GM12878 (cell line): ENCODE measurements around the gene ZBTB32. TPM values are rescaled to one million over a fixed set of nuclear protein-coding genes. Genes with fewer than 3 reads are reported as not detected.
A peak's percentile ranks its signal among the peaks of the same experiment; 100 is the strongest.

Experiments used
- BHLHE40 ChIP-seq, 2 experiments: fragments of 450-650 bp in 1 of 2; IDR thresholded peaks; 2 replicates each; pipeline ENCODE4 v1.6.1; 2011 to 2017; ENCODE audit warnings: low read depth in 2 of 2, borderline replicate concordance in 1 of 2, improper control_type of control experiment in 1 of 2, low read length in 1 of 2, mild to moderate bottlenecking in 1 of 2
- BMI1 ChIP-seq: fragments of 450-650 bp; IDR thresholded peaks from 2 replicates; pipeline ENCODE4 v1.6.1; 2016; ENCODE audit warnings: mild to moderate bottlenecking, moderate library complexity, borderline replicate concordance
- CHD1 ChIP-seq: IDR thresholded peaks from 2 replicates; pipeline ENCODE4 v1.6.1; 2012; ENCODE audit warnings: low read depth, low read length, improper control_type of control experiment
- EGR1 ChIP-seq, 2 experiments: IDR thresholded peaks; 1 replicate in 1 of 2; 2 replicates in 1 of 2; pipeline ENCODE4 v1.6.1; 2011 to 2012; ENCODE audit warnings: low read depth in 2 of 2, low read length in 2 of 2, borderline replicate concordance in 1 of 2, mild to moderate bottlenecking in 1 of 2, moderate library complexity in 1 of 2
- FOXM1 ChIP-seq: IDR thresholded peaks from 2 replicates; pipeline ENCODE4 v1.6.1; 2012; ENCODE audit warnings: low read depth, mild to moderate bottlenecking, inconsistent platforms, low read length, moderate library complexity
- MEF2B ChIP-seq: fragments of 450-650 bp; IDR thresholded peaks from 2 replicates; pipeline ENCODE4 v1.6.1; 2018; ENCODE audit warnings: mild to moderate bottlenecking, moderate library complexity; ENCODE audit not compliant: partially characterized antibody, poor library complexity, severe bottlenecking
- MYB ChIP-seq: fragments of 150-350 bp; IDR thresholded peaks from 2 replicates; pipeline ENCODE4 v1.6.1; 2014; ENCODE audit warnings: mild to moderate bottlenecking, low read depth, low read length, borderline replicate concordance
- NBN ChIP-seq: fragments of 450-650 bp; IDR thresholded peaks from 2 replicates; pipeline ENCODE4 v1.6.1; 2016
- NFYA ChIP-seq: IDR thresholded peaks from 2 replicates; pipeline ENCODE4 v1.6.1; 2011; ENCODE audit warnings: low read depth, mild to moderate bottlenecking, low read length, improper control_type of control experiment, borderline replicate concordance
- NR2C1 ChIP-seq: fragments of 450-650 bp; IDR thresholded peaks from 2 replicates; pipeline ENCODE4 v1.6.1; 2017; ENCODE audit warnings: antibody characterized with exemption, mild to moderate bottlenecking, moderate library complexity
- POU2F2 ChIP-seq: IDR thresholded peaks from 3 replicates; pipeline ENCODE4 v1.6.1; 2011; ENCODE audit warnings: low read depth, mild to moderate bottlenecking, low read length, borderline replicate concordance
- RB1 ChIP-seq: fragments of 450-650 bp; formaldehyde crosslinking; IDR thresholded peaks from 2 replicates; pipeline ENCODE4 v1.6.1; 2017; ENCODE audit warnings: mild to moderate bottlenecking, borderline replicate concordance
- SMC3 ChIP-seq: IDR thresholded peaks from 2 replicates; pipeline ENCODE4 v1.6.1; 2011; ENCODE audit warnings: low read length, improper control_type of control experiment, borderline replicate concordance
- STAT1 ChIP-seq: fragments of 450-650 bp; conservative IDR thresholded peaks from 2 replicates; pipeline ENCODE4 v1.6.1; 2014; ENCODE audit warnings: antibody characterized with exemption, mild to moderate bottlenecking
- TBL1XR1 ChIP-seq: IDR thresholded peaks from 2 replicates; pipeline ENCODE4 v1.6.1; 2012; ENCODE audit warnings: low read depth, low read length, improper control_type of control experiment
- ZBED1 ChIP-seq: IDR thresholded peaks from 2 replicates; pipeline ENCODE4 v1.6.1; 2016; ENCODE audit warnings: borderline replicate concordance
- ZNF207 ChIP-seq: fragments of 450-650 bp; IDR thresholded peaks from 2 replicates; pipeline ENCODE4 v1.6.1; 2014; ENCODE audit warnings: antibody characterized with exemption, mild to moderate bottlenecking, borderline replicate concordance
- ZNF384 ChIP-seq: IDR thresholded peaks from 2 replicates; pipeline ENCODE4 v1.6.1; 2012; ENCODE audit warnings: low read depth, mild to moderate bottlenecking, low read length, improper control_type of control experiment, borderline replicate concordance
- ZZZ3 ChIP-seq: IDR thresholded peaks from 2 replicates; pipeline ENCODE4 v1.6.1; 2011; ENCODE audit warnings: low read depth; ENCODE audit not compliant: control insufficient read depth, insufficient read length
- polyA plus RNA-seq, 11 experiments: library from polyadenylated mRNA; depleted of rRNA in 4 of 11; unstranded in 6 of 11; stranded (reverse) in 5 of 11; fragments of >200 nt; fragmentation: Nextera tagmentation in 4 of 11; fragmentation: Illumina TruSeq in 1 of 11; extraction: Ambion mirVana in 4 of 11; extraction: Trizol in 1 of 11; gene quantifications; 1 replicate in 1 of 11; 2 replicates in 10 of 11; pipeline versions ENCODE4 v1.2.1 to v1.2.3, GENCODE V29; 2011 to 2016; ENCODE audit warnings: inconsistent platforms in 2 of 11, missing spikeins in 2 of 11, low read depth in 1 of 11
- total RNA-seq, 4 experiments: library from RNA; depleted of rRNA in 3 of 4; stranded (reverse); fragments of >200 nt in 3 of 4; fragmentation: Illumina TruSeq in 1 of 4; extraction: Trizol in 1 of 4; gene quantifications; 2 replicates each; pipeline versions ENCODE4 v1.2.1 to v1.2.3, GENCODE V29; 2013 to 2021
- TF ChIP-seq, protein P1 (sequence below): IDR thresholded peaks from 2 replicates; pipeline ENCODE4 v1.6.1; 2011; ENCODE audit warnings: borderline replicate concordance, low read depth, mild to moderate bottlenecking, moderate library complexity, low read length; ENCODE audit not compliant: insufficient read depth, poor library complexity, severe bottlenecking
- TF ChIP-seq, protein P2 (sequence below): fragments of 450-650 bp; IDR thresholded peaks from 2 replicates; pipeline ENCODE4 v1.6.1; 2016; ENCODE audit warnings: mild to moderate bottlenecking
- TF ChIP-seq, protein P3 (sequence below): fragments of 450-650 bp; IDR thresholded peaks from 2 replicates; pipeline ENCODE4 v1.6.1; 2017; ENCODE audit warnings: mild to moderate bottlenecking, low read depth, inconsistent platforms; ENCODE audit not compliant: poor library complexity, severe bottlenecking
- TF ChIP-seq, protein P4 (sequence below): fragments of 450-650 bp; conservative IDR thresholded peaks from 2 replicates; pipeline ENCODE4 v1.6.1; 2017; ENCODE audit warnings: mild to moderate bottlenecking, moderate library complexity

Gene ZBTB32
- total and polyA plus RNA-seq, 10 of the 15 experiments (the other 5 are each of a cell fraction or from before 2014, with no cell fraction given): 1.0 to 46.7 (median 16.0) TPM

DNA sequence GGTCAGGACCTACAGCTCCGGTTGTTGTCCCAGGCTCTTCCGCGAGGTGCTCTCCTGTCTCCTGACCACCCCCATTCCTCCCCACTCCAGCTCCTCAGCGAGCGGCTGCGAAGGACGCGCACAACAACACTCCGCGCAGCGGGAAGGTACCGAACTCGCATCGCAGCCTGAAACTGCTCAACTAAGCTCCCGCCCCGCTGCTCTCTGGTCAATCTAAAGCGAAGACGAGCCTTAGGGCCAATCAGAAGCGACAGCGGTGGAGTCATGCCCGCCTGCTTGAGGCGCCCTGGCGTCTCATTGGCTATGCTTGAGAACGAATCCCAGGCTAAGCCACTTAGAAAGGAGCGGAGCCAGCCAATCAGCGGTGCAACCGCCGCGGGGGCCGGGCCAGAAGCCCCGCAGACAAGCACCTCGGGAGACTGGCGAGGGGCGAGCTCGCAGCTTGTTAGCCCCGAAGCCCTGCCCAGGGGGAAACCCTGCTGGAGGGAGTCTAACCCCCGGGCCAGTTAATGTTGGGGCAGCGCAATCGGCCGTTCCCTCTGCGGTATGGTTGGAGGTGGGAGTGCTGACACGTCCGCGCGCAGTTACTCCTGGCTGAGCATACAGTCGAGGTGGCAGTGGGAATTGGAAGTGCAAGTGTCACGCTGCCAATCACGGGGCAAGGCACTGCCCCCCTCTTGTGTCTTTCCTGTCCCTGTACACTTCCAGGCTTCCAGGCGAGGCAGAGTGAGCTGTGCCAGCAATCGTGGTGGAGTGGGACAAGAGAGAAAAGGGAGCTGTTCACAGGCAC, 1.9 kb upstream of the ZBTB32 start (continued):
- TF ChIP-seq FOXM1: 0 out of 2 replicates have a peak, but pooled peaks have one; percentile 15
- TF ChIP-seq, protein P1, sequence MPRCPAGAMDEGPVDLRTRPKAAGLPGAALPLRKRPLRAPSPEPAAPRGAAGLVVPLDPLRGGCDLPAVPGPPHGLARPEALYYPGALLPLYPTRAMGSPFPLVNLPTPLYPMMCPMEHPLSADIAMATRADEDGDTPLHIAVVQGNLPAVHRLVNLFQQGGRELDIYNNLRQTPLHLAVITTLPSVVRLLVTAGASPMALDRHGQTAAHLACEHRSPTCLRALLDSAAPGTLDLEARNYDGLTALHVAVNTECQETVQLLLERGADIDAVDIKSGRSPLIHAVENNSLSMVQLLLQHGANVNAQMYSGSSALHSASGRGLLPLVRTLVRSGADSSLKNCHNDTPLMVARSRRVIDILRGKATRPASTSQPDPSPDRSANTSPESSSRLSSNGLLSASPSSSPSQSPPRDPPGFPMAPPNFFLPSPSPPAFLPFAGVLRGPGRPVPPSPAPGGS: no peak
- TF ChIP-seq MEF2B: peak; percentile 26
- peak; percentile 51; the same call in 2 of the 3 replicates for TF ChIP-seq POU2F2
- TF ChIP-seq EGR1 (IDR thresholded peaks at IDR 0.05; ENCODE audit: borderline replicate concordance in 1 of 2, low read depth in 2 of 2, low read length in 2 of 2): no peak
- TF ChIP-seq, protein P2, sequence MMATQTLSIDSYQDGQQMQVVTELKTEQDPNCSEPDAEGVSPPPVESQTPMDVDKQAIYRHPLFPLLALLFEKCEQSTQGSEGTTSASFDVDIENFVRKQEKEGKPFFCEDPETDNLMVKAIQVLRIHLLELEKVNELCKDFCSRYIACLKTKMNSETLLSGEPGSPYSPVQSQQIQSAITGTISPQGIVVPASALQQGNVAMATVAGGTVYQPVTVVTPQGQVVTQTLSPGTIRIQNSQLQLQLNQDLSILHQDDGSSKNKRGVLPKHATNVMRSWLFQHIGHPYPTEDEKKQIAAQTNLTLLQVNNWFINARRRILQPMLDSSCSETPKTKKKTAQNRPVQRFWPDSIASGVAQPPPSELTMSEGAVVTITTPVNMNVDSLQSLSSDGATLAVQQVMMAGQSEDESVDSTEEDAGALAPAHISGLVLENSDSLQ: peak; percentile 100
- 0 out of 2 replicates have a peak, but pooled peaks have one; percentile 1 for TF ChIP-seq SMC3
- peak; percentile 75; the same call in 1 of the 2 replicates for TF ChIP-seq RB1
- 0 out of 2 replicates have a peak, but pooled peaks have one; percentile 73 for TF ChIP-seq STAT1
- no peak for TF ChIP-seq ZBED1
- no peak for TF ChIP-seq CHD1
- no peak for TF ChIP-seq NR2C1
- TF ChIP-seq ZNF207: 0 out of 2 replicates have a peak, but pooled peaks have one; percentile 33
- TF ChIP-seq ZNF384: no peak
- TF ChIP-seq, protein P3, sequence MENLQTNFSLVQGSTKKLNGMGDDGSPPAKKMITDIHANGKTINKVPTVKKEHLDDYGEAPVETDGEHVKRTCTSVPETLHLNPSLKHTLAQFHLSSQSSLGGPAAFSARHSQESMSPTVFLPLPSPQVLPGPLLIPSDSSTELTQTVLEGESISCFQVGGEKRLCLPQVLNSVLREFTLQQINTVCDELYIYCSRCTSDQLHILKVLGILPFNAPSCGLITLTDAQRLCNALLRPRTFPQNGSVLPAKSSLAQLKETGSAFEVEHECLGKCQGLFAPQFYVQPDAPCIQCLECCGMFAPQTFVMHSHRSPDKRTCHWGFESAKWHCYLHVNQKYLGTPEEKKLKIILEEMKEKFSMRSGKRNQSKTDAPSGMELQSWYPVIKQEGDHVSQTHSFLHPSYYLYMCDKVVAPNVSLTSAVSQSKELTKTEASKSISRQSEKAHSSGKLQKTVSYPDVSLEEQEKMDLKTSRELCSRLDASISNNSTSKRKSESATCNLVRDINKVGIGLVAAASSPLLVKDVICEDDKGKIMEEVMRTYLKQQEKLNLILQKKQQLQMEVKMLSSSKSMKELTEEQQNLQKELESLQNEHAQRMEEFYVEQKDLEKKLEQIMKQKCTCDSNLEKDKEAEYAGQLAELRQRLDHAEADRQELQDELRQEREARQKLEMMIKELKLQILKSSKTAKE: peak; percentile 97
- no peak for TF ChIP-seq MYB
- TF ChIP-seq ZZZ3: no peak
- TF ChIP-seq TBL1XR1: no peak
- TF ChIP-seq BMI1: no peak
- peak; percentile 73 for TF ChIP-seq NFYA
- TF ChIP-seq, protein P4, sequence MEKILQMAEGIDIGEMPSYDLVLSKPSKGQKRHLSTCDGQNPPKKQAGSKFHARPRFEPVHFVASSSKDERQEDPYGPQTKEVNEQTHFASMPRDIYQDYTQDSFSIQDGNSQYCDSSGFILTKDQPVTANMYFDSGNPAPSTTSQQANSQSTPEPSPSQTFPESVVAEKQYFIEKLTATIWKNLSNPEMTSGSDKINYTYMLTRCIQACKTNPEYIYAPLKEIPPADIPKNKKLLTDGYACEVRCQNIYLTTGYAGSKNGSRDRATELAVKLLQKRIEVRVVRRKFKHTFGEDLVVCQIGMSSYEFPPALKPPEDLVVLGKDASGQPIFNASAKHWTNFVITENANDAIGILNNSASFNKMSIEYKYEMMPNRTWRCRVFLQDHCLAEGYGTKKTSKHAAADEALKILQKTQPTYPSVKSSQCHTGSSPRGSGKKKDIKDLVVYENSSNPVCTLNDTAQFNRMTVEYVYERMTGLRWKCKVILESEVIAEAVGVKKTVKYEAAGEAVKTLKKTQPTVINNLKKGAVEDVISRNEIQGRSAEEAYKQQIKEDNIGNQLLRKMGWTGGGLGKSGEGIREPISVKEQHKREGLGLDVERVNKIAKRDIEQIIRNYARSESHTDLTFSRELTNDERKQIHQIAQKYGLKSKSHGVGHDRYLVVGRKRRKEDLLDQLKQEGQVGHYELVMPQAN: no peak
- TF ChIP-seq BHLHE40 (IDR thresholded peaks at IDR 0.05; ENCODE audit: borderline replicate concordance in 1 of 2, low read depth in 2 of 2, low read length in 1 of 2): peak in 1 of 2 experiments; percentile 51; a peak in 1 of 4 replicates
- peak; percentile 79 for TF ChIP-seq NBN
